ENCODE results near the gene GSTM1.
"Not testable (repeated sequence)": the region's sequence is repeated elsewhere in the genome, so short reads cannot be mapped to it uniquely, and the experiment has no call there.

GSTM1 gene

DNA sequence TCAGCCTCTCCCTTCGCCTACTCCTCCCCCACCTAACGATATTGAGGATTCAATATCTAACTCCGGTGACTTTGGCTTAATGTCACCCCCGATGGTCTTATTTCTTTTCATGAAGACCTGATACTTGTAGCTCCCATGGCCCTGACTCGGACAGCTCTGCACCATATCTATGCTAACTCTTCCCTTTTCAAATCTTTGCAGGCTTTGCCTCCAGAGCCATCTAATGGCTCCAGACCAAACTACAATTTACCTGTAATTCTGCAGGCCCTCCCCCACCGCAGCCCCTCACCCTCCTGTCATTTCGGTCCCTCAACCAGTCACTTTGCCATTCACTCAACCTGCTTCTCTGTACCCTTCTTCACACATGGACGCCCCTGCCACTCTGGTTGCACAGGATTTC, 16.6 kb downstream of the GSTM1 start:
- DNase-seq, result no peak

GRCh38 chr1:109705411-109705810, 17.8 kb downstream of the GSTM1 start:
- DNase-seq, result no peak

- not testable (repeated sequence) for DNase-seq
Observed at GRCh38 chr1:109708949-109709348, 21.3 kb downstream of the GSTM1 start.

GRCh38 chr1:109709822-109710221, 22.2 kb downstream of the GSTM1 start:
- DNase-seq, result not testable (repeated sequence)

DNA sequence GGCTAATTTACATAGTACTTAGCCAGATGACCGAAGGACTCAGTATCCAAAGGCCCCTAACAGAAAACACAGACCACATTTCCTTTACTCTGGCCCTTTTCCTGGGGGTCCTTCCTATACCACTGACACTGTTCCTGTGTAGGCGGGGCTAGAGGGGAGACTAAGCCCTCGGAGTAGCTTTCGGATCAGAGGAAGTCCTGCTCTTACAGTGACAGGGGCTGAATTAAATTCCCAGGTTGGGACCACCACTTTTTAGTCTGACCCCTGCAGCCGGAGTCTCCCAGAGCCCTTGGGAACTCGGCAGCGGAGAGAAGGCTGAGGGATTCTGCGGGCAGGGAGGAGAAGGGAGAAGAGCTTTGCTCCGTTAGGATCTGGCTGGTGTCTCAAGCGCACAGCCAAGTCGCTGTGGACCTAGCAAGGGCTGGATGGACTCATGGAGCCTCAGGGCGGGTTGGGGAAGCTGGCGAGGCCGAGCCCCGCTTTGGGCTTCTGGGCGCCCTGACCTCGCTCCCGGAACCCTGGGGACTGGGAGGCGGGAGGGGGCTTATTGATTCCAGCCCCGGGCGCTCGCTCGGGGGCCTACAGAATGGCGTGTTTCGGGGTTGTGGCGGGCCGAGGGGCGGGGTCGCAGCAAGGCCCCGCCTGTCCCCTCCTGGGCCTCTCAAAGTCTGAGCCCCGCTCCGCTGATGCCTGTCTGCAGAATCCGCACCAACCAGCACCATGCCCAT, 24.1 kb downstream of the GSTM1 start, which contains the start of gene GSTM5:
GSTM5 (plus strand) TSS at position 659 of the 728 bp plus-strand sequence; CDS start at position 721, 62 bp downstream.
- not testable (repeated sequence) for DNase-seq

- DNase-seq, result no peak
Observed at GRCh38 chr1:109712321-109712864, 24.8 kb downstream of the GSTM1 start.

DNA sequence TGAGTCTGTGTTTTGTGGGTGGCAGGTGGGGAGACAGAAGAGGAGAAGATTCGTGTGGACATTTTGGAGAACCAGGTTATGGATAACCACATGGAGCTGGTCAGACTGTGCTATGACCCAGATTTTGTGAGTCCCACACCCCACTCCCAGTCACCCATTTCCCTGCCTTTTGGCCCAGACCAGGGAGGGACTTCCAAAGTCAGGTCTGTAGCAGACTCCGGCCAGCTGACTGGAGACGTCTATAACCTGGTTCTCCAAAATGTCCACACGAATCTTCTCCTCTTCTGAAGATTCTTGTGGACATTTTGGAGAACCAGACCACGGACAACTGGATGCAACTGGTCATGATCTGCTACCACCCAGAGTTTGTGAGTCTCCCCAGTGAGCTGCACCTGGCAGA, 26.0 kb downstream of the GSTM1 start:
- no peak for DNase-seq

DNA sequence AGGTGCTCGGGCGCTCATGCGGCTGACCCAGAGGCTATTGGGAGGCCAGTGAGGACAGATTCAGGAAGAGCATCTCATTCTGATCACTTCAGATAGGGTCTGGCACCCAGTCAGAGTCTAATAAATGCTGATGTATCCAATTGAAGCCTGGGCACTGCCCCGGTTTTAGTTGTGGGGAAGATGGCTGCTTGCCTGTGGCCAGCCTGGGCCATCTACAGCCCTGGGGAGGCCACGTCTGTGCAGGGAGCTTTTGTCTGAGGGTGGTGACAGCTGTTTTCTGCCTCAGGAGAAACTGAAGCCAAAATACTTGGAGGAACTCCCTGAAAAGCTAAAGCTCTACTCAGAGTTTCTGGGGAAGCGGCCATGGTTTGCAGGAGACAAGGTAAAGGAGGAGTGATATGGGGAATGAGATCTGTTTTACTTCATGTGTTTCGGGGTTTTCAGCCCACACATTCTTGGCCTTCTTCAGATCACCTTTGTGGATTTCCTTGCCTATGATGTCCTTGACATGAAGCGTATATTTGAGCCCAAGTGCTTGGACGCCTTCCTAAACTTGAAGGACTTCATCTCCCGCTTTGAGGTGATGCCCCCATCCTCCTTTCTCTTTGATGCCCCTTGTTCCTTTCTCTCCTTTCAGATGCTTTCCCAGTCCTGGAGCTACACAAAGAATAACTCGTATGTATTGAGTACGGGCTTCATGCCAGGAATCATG, 27.2 kb downstream of the GSTM1 start:
- no peak for DNase-seq

DNA sequence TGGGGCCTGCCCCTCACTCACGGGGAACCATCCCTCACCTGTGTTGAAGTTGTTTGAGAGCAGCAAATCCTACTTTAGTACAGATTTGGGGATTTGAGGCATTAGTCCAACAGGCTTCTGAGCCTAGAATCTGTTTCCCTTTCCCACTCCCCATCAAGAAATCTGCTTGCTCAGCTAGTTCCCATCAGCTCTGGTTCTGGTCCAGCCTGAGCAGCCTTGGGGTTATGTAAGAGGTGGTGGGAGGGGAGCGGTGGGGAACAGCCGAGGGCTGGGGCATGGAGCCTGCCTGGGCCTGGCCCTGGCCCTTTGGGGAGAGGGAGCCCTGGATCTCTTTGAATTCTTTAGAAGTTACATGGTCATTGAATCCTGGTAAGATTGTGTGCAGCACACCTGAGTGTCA, 28.5 kb downstream of the GSTM1 start:
- no peak for DNase-seq

- no peak for DNase-seq
Observed at GRCh38 chr1:109716570-109717090, 29.0 kb downstream of the GSTM1 start.

DNA sequence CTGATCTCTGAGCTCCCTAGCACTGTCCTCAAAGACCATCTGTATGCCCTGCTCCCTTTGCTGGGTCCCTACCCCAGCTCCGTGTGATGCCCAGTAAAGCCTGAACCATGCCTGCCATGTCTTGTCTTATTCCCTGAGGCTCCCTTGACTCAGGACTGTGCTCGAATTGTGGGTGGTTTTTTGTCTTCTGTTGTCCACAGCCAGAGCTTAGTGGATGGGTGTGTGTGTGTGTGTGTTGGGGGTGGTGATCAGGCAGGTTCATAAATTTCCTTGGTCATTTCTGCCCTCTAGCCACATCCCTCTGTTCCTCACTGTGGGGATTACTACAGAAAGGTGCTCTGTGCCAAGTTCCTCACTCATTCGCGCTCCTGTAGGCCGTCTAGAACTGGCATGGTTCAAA, 30.1 kb downstream of the GSTM1 start:
- no peak for DNase-seq

DNA sequence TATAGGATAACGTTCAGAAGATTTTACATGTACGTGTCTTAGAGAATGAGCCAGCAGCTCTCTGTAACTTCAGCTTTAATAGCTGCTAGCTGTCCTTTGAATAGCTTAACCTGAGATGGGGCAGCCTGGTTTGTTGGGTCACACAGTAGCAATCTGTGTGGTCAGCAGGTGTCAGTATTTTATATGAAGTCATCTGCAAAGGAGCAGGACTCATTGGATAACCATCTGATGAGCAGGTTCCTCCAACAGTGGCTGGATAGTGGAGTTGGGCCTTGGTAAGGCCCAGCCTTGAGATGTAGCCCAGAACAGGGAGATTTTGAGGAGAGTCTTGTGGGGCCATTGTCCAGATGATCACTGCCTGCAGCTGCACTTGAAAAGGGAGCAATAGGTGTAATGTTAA, 30.9 kb downstream of the GSTM1 start:
- DNase-seq, result no peak

DNA sequence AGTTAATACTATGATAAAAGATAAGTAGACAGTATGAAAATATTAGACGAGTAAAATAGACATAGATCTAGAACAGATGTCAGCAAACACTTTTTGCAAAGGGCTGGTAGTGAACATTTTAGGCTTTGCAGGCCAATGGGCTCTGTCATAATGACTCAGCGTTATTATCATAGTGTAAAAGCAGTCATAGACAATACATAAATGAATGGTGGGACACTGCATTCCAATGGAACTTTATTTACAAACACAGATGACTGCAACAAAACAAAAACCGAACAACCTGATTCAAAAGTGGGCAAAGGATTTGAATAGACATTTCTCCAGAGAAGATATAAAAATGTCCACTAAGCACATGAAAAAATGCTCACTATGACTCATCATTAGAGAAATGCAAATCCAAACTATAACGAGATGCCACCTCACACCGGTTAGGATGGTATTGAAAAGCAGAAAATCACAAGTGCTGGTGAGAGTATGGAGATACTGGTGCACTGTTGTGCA, 31.8 kb downstream of the GSTM1 start:
- DNase-seq, result no peak

DNA sequence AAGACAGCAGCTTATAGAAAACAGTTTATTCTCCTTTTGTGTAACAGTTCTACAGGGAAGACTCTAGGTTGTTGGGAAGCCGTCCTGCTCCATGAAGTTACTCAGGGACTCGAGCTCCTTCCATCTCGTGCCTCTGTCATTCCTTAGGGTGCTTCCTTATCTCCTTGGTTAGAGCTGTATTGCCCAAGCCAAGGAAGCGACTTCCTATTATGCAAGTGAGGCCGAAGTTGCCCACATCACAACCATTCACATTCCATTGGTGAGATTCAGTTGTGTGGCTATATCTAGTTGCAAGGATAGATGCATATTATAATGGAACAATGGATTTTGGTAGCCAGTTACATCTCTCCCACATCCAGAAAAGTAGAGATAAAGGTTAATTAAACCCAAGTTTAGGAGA, 33.4 kb downstream of the GSTM1 start:
- DNase-seq, result no peak

DNA sequence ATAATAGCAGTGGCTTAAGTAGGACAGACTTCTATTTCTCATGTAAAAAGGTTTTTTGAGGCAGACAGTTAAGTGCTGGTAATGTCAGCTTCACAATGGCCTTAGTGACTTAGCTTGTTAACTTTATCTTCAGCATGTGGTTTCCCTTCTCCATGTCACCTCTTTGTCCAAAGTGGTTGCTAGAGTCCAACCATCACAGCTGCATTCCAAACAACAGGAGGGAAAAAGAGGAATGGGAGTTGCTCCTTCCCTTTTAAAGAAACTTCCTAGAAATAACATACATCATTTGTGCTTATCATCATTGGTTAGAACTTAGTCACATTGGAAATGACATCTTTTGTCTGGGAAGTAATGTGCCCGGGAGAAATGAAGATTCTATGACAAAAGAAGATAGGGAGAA, 34.4 kb downstream of the GSTM1 start:
- no peak for DNase-seq

DNA sequence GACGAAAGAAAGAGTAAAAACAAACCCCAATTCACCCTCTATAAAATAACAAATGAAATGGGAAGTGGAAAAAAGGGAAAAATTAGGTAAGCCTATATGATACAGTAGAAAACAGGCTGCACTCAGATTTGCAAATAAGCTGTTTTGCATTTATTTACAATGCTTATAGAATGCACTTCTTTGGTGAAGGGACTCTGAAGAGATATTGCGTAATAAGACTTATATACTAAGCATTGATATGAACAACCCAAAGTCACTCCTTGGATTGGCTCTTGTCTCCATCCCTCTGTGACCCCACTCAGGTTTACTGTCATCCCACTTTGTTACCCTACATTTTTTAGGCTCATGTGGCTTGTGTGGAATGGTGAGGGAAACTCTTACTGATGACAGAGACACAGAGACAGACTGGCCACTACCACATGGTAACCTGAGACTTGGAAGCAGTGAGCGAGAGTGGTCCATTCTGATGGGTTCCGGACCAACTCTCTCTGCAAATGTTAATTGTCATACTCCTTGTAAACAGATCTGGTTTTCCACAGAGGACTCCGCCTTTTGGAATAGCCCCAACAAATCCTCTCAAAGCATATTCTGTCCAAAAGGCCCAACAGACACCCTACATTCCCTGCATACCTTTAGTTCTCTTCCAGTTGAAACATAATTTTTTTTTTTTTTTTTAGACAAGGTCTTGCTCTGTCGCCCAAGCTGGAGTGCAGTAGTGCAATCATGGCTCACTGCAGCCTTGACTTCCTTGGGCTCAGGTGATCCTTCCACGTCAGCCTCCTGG, 35.5 kb downstream of the GSTM1 start:
- DNase-seq, result no peak

DNA sequence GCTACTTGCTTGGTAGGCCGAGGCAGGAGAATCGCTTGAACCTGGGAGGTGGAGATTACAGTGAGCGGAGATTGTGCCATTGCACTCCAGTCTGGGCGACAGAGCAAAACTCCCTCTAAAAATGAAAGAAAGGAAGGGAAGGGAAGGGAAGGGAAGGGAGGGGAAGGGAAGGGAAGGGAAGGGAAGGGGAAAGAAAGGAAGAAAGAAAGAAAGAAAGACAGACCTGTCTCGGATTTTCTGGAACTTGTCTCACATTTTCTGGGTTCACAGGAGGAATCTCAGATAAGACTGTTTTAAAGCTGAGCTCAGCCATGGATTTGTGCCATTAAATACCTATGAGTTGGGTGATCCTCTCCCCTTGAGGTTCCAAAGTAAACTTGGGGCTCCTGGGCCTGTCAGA, 37.3 kb downstream of the GSTM1 start:
- DNase-seq, result no peak

DNA sequence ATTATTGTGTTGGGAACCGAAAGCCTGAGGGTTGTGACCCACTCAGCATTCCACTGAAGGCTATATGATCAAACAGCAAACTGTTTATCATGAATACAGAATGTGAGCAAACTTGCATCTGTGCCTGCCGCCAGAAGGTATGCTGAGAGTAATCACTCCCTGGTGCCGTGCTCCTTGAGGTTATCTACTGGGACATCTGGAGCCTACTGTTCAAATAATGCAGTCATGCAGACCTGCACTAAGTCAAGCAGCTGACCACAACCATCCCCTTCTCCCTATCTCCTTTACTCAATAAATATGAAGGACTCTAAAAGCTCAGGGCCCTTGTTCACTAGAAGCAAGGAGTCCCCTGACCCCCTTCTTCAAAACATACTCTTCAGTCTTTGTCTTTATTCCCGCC, 37.9 kb downstream of the GSTM1 start:
- DNase-seq, result no peak

- no peak for DNase-seq
Observed at GRCh38 chr1:109726007-109726406, 38.4 kb downstream of the GSTM1 start.

DNA sequence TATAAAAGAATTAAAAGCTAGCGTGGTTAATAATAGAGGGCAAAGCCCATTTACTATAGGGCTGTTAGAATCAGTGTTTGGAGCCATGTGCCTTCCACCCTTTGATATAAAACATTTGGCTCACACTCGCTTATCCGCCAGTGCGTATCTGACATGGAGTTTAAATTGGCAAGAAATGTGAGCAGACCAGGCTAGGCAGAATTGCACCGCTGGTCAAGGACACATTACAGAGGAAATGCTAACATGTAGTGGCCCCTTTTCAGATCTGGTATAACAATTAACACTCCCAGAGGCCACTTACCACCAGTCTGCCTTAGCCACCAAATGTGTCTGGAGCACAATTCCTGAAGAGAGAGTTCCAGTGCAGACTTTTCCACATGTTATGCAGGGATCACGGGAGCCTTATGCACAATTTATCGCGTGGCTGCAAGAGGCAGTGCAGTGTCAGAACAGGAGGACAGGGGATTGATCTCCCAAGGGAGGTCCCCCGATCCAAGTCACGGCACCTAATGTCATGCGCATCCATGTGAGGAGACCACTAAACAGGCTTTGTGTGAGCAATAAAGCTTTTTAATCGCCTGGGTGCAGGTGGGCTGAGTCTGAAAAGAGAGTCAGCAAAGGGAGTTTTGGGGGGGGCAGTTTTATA, 39.2 kb downstream of the GSTM1 start:
- DNase-seq, result no peak

DNA sequence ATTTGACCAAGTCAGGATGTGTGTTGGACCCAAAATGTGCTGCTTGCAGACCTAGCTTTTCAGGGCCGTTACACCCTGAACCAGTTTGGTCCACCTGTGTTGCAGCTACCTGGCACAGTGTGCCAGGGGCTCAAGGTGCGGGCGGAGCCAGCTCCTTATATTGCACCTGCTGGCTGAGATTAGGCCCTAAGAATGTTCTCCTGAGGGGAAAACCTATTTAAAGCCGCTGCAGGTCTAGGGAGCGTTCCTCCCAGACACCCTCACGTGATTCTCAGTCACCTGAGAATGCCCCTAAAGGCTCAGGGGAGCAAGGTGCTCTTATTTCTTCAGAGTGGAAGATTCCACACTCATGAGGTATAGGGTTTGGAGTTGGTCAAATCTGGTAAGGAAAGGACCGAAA, 41.3 kb downstream of the GSTM1 start:
- DNase-seq, result no peak

- DNase-seq, result no peak
Observed at GRCh38 chr1:109730666-109731065, 43.0 kb downstream of the GSTM1 start.

All from NCI-H524 treated with DMSO at 0.1 percent for 48 hours (cell line).